Suprapubic skin (tissue), 4 donors: ENCODE results near the gene GALNT13. TPM values are rescaled to one million over a fixed set of nuclear protein-coding genes. Genes with fewer than 3 reads are reported as not detected.

ENCODE experiments used
- DNase-seq, 2 donors: peaks; one replicate each; pipeline ENCODE4 v3.0.0-alpha.2; 2019; ENCODE audit warnings: low spot score in 2 of 2
- H3K27ac ChIP-seq: fragments of 200-600 bp; sonication (generic); one replicate; pipeline ENCODE4 v1.5.1; 2019
- H3K27me3 ChIP-seq: fragments of 200-600 bp; sonication (generic); one replicate; pipeline ENCODE4 v1.5.1; 2019
- H3K36me3 ChIP-seq: fragments of 200-600 bp; sonication (generic); one replicate; pipeline ENCODE4 v1.5.1; 2019
- H3K4me1 ChIP-seq: fragments of 200-600 bp; sonication (generic); one replicate; pipeline ENCODE4 v1.5.1; 2019
- H3K4me3 ChIP-seq: fragments of 200-600 bp; sonication (generic); one replicate; pipeline ENCODE4 v1.5.1; 2019; ENCODE audit warnings: mild to moderate bottlenecking
- H3K9me3 ChIP-seq: fragments of 200-600 bp; sonication (generic); one replicate; pipeline ENCODE4 v1.5.1; 2019
- EP300 ChIP-seq: sonication (generic); formaldehyde crosslinking; IDR thresholded peaks from one replicate; pipeline ENCODE4 v1.6.1; 2017; ENCODE audit warnings: antibody characterized with exemption
- POLR2A ChIP-seq, 2 donors: fragments of 450-650 bp; IDR thresholded peaks; one replicate each; pipeline ENCODE4 v1.6.1; 2017; ENCODE audit warnings: antibody characterized with exemption in 2 of 2, mild to moderate bottlenecking in 2 of 2, moderate library complexity in 2 of 2
- POLR2AphosphoS5 ChIP-seq, 3 donors: sonication (generic); formaldehyde crosslinking; IDR thresholded peaks; one replicate each; pipeline ENCODE4 v1.6.1; 2017; ENCODE audit warnings: antibody characterized with exemption in 3 of 3
- WGBS: methylation state at CpG from one replicate; pipeline ENCODE4 v1.1.5; 2018; 5-methylcytosine and 5-hydroxymethylcytosine counted together
- total RNA-seq, 4 donors: library from RNA; depleted of rRNA; stranded (reverse); fragments of >200 nt; gene quantifications; one replicate each; pipeline ENCODE4 v1.1.0, GENCODE V29; 2016
- TF ChIP-seq, protein P1 (sequence below), 2 donors: fragments of 200-600 bp in 1 of 2; fragments of 450-650 bp in 1 of 2; sonication (generic) in 1 of 2; IDR thresholded peaks; one replicate each; pipeline ENCODE4 v1.5.1; 2016 to 2019; ENCODE audit warnings: antibody characterized with exemption in 2 of 2, mild to moderate bottlenecking in 1 of 2, moderate library complexity in 1 of 2

Gene GALNT13
- total RNA-seq, 4 donors from 2014 or later, result 0.19 to 0.97 (median 0.54) TPM

DNA sequence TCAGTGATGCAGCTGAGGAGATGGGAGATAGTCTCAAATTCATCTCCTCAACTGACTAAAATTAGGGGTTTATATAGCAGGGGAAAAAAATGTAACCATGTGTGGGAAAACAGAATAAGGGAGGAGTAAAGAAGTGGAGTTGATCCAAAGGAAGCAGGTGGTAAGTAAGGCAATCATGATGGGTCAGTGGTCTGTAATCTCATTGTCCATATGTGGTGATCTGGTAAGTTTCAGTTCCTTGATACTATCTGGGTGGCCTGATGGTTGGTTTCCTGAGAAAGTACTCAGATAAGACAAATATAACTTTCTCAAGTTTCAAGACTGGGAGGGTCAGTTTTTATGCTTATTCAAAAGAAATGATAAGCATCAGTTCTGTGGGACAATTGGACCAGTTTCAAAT is 514.5 kb downstream of the GALNT13 start:
- no peak for DNase-seq
- H3K4me3 ChIP-seq, result no peak overlapping the region
- H3K9me3 ChIP-seq, result no peaks in the 10 kb centered on the region
- H3K4me1 ChIP-seq, result no peaks in the 10 kb centered on the region
- no peaks in the 10 kb centered on the region for H3K27me3 ChIP-seq
- H3K36me3 ChIP-seq, result no peaks in the 10 kb centered on the region
- H3K27ac ChIP-seq, result no peak overlapping the region
- TF ChIP-seq, protein P1, sequence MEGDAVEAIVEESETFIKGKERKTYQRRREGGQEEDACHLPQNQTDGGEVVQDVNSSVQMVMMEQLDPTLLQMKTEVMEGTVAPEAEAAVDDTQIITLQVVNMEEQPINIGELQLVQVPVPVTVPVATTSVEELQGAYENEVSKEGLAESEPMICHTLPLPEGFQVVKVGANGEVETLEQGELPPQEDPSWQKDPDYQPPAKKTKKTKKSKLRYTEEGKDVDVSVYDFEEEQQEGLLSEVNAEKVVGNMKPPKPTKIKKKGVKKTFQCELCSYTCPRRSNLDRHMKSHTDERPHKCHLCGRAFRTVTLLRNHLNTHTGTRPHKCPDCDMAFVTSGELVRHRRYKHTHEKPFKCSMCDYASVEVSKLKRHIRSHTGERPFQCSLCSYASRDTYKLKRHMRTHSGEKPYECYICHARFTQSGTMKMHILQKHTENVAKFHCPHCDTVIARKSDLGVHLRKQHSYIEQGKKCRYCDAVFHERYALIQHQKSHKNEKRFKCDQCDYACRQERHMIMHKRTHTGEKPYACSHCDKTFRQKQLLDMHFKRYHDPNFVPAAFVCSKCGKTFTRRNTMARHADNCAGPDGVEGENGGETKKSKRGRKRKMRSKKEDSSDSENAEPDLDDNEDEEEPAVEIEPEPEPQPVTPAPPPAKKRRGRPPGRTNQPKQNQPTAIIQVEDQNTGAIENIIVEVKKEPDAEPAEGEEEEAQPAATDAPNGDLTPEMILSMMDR (IDR thresholded peaks at IDR 0.05), result no peak
- TF ChIP-seq EP300, result no peak

DNA sequence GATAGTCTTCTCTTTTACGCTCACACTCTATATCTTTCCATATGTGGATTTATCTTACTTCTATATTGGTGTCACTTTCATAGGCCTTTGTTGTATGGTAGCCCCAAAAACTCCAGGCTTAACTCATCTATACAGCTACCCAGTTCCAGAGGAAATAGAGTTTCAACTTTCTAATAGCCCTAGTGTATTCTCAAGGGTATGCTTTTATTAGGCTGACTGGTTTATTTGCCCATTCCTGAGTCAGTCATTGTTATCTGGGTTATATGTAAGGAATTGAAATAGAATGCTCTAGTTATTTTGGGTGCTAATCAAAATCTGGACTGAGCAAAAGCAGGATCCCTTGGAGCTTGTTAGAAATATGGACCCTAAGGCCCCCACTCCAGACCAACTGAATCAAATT is 519.3 kb downstream of the GALNT13 start:
- no peaks in the 10 kb centered on the region for H3K36me3 ChIP-seq
- TF ChIP-seq EP300, result no peak
- TF ChIP-seq, protein P1 (IDR thresholded peaks at IDR 0.05), result no peak
- TF ChIP-seq POLR2A (IDR thresholded peaks at IDR 0.05), result no peak
- no peak for TF ChIP-seq POLR2AphosphoS5 (IDR thresholded peaks at IDR 0.05)
- no peak overlapping the region for H3K27ac ChIP-seq
- H3K4me3 ChIP-seq, result no peak overlapping the region
- no peaks in the 10 kb centered on the region for H3K27me3 ChIP-seq
- H3K4me1 ChIP-seq, result no peaks in the 10 kb centered on the region
- no peak for DNase-seq
- 88% methylated on average over 1 of the region's 1 CpG for WGBS
- H3K9me3 ChIP-seq, result no peaks in the 10 kb centered on the region

GRCh38 chr2:154392256-154392655 is 520.5 kb downstream of the GALNT13 start:
- Histone ChIP-seq H3K4me1 (no peaks in the 10 kb centered on the region), H3K27me3 (no peaks in the 10 kb centered on the region), H3K9me3 (no peaks in the 10 kb centered on the region), H3K36me3 (no peaks in the 10 kb centered on the region), H3K27ac (no peak overlapping the region), H3K4me3 (no peak overlapping the region)
- TF ChIP-seq POLR2AphosphoS5 (IDR thresholded peaks at IDR 0.05) (no peak), EP300 (no peak), POLR2A (IDR thresholded peaks at IDR 0.05) (no peak)
- TF ChIP-seq, protein P1 (IDR thresholded peaks at IDR 0.05), result no peak
- 81% methylated on average over 1 of the region's 1 CpG for WGBS
- DNase-seq, result no peak

GRCh38 chr2:154394600-154394999 is 522.9 kb downstream of the GALNT13 start:
- no peak overlapping the region for H3K27ac ChIP-seq
- TF ChIP-seq POLR2AphosphoS5 (IDR thresholded peaks at IDR 0.05) (no peak), POLR2A (IDR thresholded peaks at IDR 0.05) (no peak), EP300 (no peak)
- TF ChIP-seq, protein P1 (IDR thresholded peaks at IDR 0.05), result no peak
- no peaks in the 10 kb centered on the region for H3K27me3 ChIP-seq
- no peak for DNase-seq
- no peaks in the 10 kb centered on the region for H3K36me3 ChIP-seq
- H3K4me3 ChIP-seq, result no peak overlapping the region
- 89% methylated on average over 3 of the region's 3 CpGs for WGBS
- H3K9me3 ChIP-seq, result no peaks in the 10 kb centered on the region
- no peaks in the 10 kb centered on the region for H3K4me1 ChIP-seq

DNA sequence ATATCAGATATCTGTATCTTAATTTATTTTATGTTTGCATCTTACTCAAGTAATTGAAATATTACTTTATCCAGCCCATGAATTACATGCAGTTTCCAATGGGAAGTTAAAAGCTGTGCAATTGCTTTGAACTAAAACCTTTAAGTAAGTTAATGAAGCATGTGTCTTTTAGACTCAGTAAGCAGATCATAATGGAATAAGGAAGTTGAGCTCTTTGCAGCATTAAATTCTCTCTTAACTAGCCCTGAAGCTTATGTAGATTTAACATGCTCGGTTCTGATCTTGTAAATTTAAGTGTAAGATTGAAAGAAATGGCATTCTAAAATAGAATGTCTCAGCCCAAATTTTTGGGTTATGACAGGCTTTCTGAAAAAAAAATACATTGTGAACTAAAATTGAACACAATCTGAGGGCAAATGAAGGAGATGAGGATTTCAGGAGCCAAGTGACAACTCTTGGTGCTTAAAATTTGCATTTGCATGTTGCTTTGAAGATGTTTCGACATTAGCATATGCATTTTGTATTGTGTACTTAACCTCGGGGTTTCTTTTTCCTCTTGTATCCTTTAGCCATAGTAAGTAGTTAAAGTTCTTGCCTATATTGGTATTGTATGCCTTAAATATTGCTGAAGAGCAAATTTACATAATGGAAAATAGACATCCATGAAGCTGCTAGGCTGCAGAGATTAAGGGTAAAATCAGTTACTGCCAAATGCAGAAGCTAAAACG is 529.0 kb downstream of the GALNT13 start:
- 57% methylated on average over 4 of the region's 4 CpGs for WGBS
- H3K4me1 ChIP-seq, result no peaks in the 10 kb centered on the region
- H3K4me3 ChIP-seq, result no peak overlapping the region
- TF ChIP-seq, protein P1 (IDR thresholded peaks at IDR 0.05), result no peak
- TF ChIP-seq POLR2A (IDR thresholded peaks at IDR 0.05) (no peak), POLR2AphosphoS5 (IDR thresholded peaks at IDR 0.05) (no peak)
- no peaks in the 10 kb centered on the region for H3K27me3 ChIP-seq
- no peak for DNase-seq
- H3K27ac ChIP-seq, result no peak overlapping the region
- H3K36me3 ChIP-seq, result no peaks in the 10 kb centered on the region
- no peaks in the 10 kb centered on the region for H3K9me3 ChIP-seq
